Umbilical cord (tissue), 2 donors: ENCODE results near the gene DMAP1. TPM values are rescaled to one million over a fixed set of nuclear protein-coding genes. Genes with fewer than 3 reads are reported as not detected.

ENCODE experiments used
- DNase-seq: peaks from one replicate; pipeline ENCODE4 v3.0.0-alpha.2; 2015; ENCODE audit warnings: low spot score
- total RNA-seq: library from RNA; depleted of rRNA; stranded (reverse); fragments of >200 nt; gene quantifications from one replicate; pipeline ENCODE4 v1.2.3, GENCODE V29; 2014; ENCODE audit warnings: low replicate concordance; ENCODE audit not compliant: insufficient read depth

Gene DMAP1
- total RNA-seq, 1 donor from 2014 or later, result 14.7 TPM

- no peak for DNase-seq
Observed at GRCh38 chr1:44228218-44228617, 14.9 kb downstream of the DMAP1 start.

- no peak for DNase-seq
Observed at GRCh38 chr1:44229435-44230167, 16.3 kb downstream of the DMAP1 start.

- DNase-seq, result no peak
Observed at GRCh38 chr1:44230796-44231195, 17.5 kb downstream of the DMAP1 start.

- DNase-seq, result no peak
Observed at GRCh38 chr1:44233593-44233992, 20.3 kb downstream of the DMAP1 start.

GRCh38 chr1:44235808-44236207 is 22.5 kb downstream of the DMAP1 start:
- no peak for DNase-seq

GRCh38 chr1:44236490-44237272 is 23.4 kb downstream of the DMAP1 start:
- DNase-seq, result no peak

GRCh38 chr1:44237721-44238457 is 24.6 kb downstream of the DMAP1 start:
- DNase-seq, result peak; percentile 95

GRCh38 chr1:44238660-44239059 is 25.4 kb downstream of the DMAP1 start:
- no peak for DNase-seq

- DNase-seq, result peak; percentile 90
Observed at GRCh38 chr1:44239331-44239960, 26.2 kb downstream of the DMAP1 start.

GRCh38 chr1:44239961-44240371 is 26.7 kb downstream of the DMAP1 start:
- DNase-seq, result peak; percentile 54

GRCh38 chr1:44240802-44241671 is 27.8 kb downstream of the DMAP1 start:
- no peak for DNase-seq

GRCh38 chr1:44242746-44243145 is 29.5 kb downstream of the DMAP1 start:
- DNase-seq, result no peak

GRCh38 chr1:44243782-44244495 is 30.7 kb downstream of the DMAP1 start:
- no peak for DNase-seq

- DNase-seq, result no peak
Observed at GRCh38 chr1:44244986-44245385, 31.7 kb downstream of the DMAP1 start.

GRCh38 chr1:44246806-44247205 is 33.5 kb downstream of the DMAP1 start:
- no peak for DNase-seq

- DNase-seq, result peak; percentile 41
Observed at GRCh38 chr1:44249543-44249942, 36.3 kb downstream of the DMAP1 start.

- DNase-seq, result no peak
Observed at GRCh38 chr1:44250068-44250781, 37.0 kb downstream of the DMAP1 start.

- DNase-seq, result no peak
Observed at GRCh38 chr1:44251486-44251885, 38.2 kb downstream of the DMAP1 start.

- no peak for DNase-seq
Observed at GRCh38 chr1:44251989-44252671, 38.9 kb downstream of the DMAP1 start.
